A549 (cell line): ENCODE data around the gene ADD1. TPM values are rescaled to one million over a fixed set of nuclear protein-coding genes. Genes with fewer than 3 reads are reported as not detected.
A peak's percentile ranks its signal among the peaks of the same experiment; 100 is the strongest.

Experiments
- ATAC-seq, 2 experiments: fragments of 200-7000 bp in 1 of 2; fragments of >200 bp in 1 of 2; cut with Nextera tagmentation in 1 of 2; cut with Tn5 transposase in 1 of 2; 3 replicates each; pipeline versions ENCODE4 v1.8.0 to v1.9.1; 2018 to 2020; ENCODE audit warnings: mild to moderate bottlenecking in 1 of 2, moderate library complexity in 1 of 2
- CTCF ChIA-PET: fragments of 300-600 bp; sonication (Branson Sonifier 250); formaldehyde crosslinking; extraction: SDS; loops from one replicate; lab custom pipeline; 2021; ENCODE audit warnings: antibody characterized with exemption, inconsistent platforms; lab: Yijun Ruan, JAX
- POLR2A ChIA-PET: fragments of 350-600 bp; formaldehyde crosslinking; extraction: SDS; loops from one replicate; lab custom pipeline; 2021; ENCODE audit warnings: antibody characterized with exemption, inconsistent platforms; lab: Yijun Ruan, JAX
- DNase-seq, 2 experiments: peaks; one replicate each; pipeline versions ENCODE4 v3.0.0 to v3.0.0-alpha.2; 2011 to 2016; ENCODE audit warnings: low read depth in 1 of 2, low spot score in 1 of 2
- FAIRE-seq: peaks from 2 replicates; lab custom pipeline; 2011; peaks lifted over from hg19 to GRCh38; lab: Jason Lieb, UNC
- H3K27ac ChIP-seq, 2 experiments: fragments of >200 bp; sonication (Bioruptor Twin); formaldehyde crosslinking; 3 replicates each; pipeline ENCODE4 v1.5.1; 2016 to 2017
- H3K4me1 ChIP-seq: fragments of >200 bp; sonication (Bioruptor Twin); formaldehyde crosslinking; 3 replicates; pipeline ENCODE4 v1.6.1; 2016
- H3K4me2 ChIP-seq: fragments of >200 bp; sonication (Bioruptor Twin); formaldehyde crosslinking; 3 replicates; pipeline ENCODE4 v1.6.1; 2016
- H3K4me3 ChIP-seq: fragments of >200 bp; sonication (Bioruptor Twin); formaldehyde crosslinking; 3 replicates; pipeline ENCODE4 v1.5.1; 2016
- H3K9me3 ChIP-seq: fragments of >200 bp; sonication (Bioruptor Twin); formaldehyde crosslinking; 3 replicates; pipeline ENCODE4 v1.6.1; 2016
- BHLHE40 ChIP-seq: IDR thresholded peaks from 2 replicates; pipeline ENCODE4 v1.6.1; 2012; ENCODE audit warnings: low read depth, low read length, inconsistent platforms
- CBX2 ChIP-seq: fragments of 200-600 bp; sonication (generic); IDR thresholded peaks from 2 replicates; pipeline ENCODE4 v1.6.1; 2016; ENCODE audit warnings: low read depth, mild to moderate bottlenecking, borderline replicate concordance
- CBX8 ChIP-seq: fragments of 200-600 bp; sonication (generic); IDR thresholded peaks from 2 replicates; pipeline ENCODE4 v1.6.1; 2016
- CHD2 ChIP-seq: fragments of 150-350 bp; IDR thresholded peaks from 2 replicates; pipeline ENCODE4 v1.6.1; 2014; ENCODE audit warnings: low read length; ENCODE audit not compliant: partially characterized antibody
- CHD4 ChIP-seq: fragments of 200-600 bp; sonication (generic); IDR thresholded peaks from 2 replicates; pipeline ENCODE4 v1.6.1; 2016; ENCODE audit warnings: antibody characterized with exemption, mild to moderate bottlenecking, borderline replicate concordance
- EHF ChIP-seq: fragments of 250-450 bp; sonication (Bioruptor Pico); IDR thresholded peaks from 2 replicates; pipeline ENCODE4 v1.5.0; 2020; ENCODE audit warnings: mild to moderate bottlenecking
- EHMT2 ChIP-seq: fragments of 200-600 bp; sonication (generic); IDR thresholded peaks from 2 replicates; pipeline ENCODE4 v1.6.1; 2016; ENCODE audit warnings: antibody characterized with exemption, low read depth, mild to moderate bottlenecking, moderate library complexity
- FOSB ChIP-seq: fragments of 250-450 bp; sonication (Bioruptor Pico); IDR thresholded peaks from 2 replicates; pipeline ENCODE4 v1.5.0; 2020; ENCODE audit warnings: mild to moderate bottlenecking, moderate library complexity
- HEYL ChIP-seq: fragments of 250-450 bp; sonication (Bioruptor Pico); IDR thresholded peaks from 2 replicates; pipeline ENCODE4 v1.8.0; 2021; ENCODE audit warnings: mild to moderate bottlenecking, moderate library complexity
- HMGXB4 ChIP-seq: fragments of 250-450 bp; sonication (Bioruptor Pico); IDR thresholded peaks from 2 replicates; pipeline ENCODE4 v1.5.0; 2021; ENCODE audit warnings: mild to moderate bottlenecking, moderate library complexity, borderline replicate concordance
- HOXA7 ChIP-seq: fragments of 250-450 bp; sonication (Bioruptor Pico); IDR thresholded peaks from 2 replicates; pipeline ENCODE4 v1.5.0; 2020; ENCODE audit warnings: mild to moderate bottlenecking, moderate library complexity
- HOXB5 ChIP-seq: fragments of 250-450 bp; sonication (Bioruptor Pico); IDR thresholded peaks from 2 replicates; pipeline ENCODE4 v1.5.0; 2020; ENCODE audit warnings: mild to moderate bottlenecking, moderate library complexity
- JUNB ChIP-seq: fragments of >200 bp; sonication (Bioruptor Twin); formaldehyde crosslinking; IDR thresholded peaks from 2 replicates; pipeline ENCODE4 v1.6.1; 2016
- KDM1A ChIP-seq: fragments of 200-600 bp; sonication (generic); IDR thresholded peaks from 2 replicates; pipeline ENCODE4 v1.6.1; 2016; ENCODE audit warnings: low read depth, mild to moderate bottlenecking
- MAZ ChIP-seq: fragments of 150-350 bp; IDR thresholded peaks from 2 replicates; pipeline ENCODE4 v1.6.1; 2014; ENCODE audit warnings: antibody characterized with exemption, low read depth, low read length, borderline replicate concordance
- MYC ChIP-seq: IDR thresholded peaks from 2 replicates; pipeline ENCODE4 v1.6.1; 2012; ENCODE audit warnings: mild to moderate bottlenecking, inconsistent platforms, low read length, improper control_type of control experiment, borderline replicate concordance
- NPAS2 ChIP-seq: fragments of 250-450 bp; sonication (Bioruptor Pico); IDR thresholded peaks from 2 replicates; pipeline ENCODE4 v1.8.0; 2022; ENCODE audit warnings: mild to moderate bottlenecking, moderate library complexity, borderline replicate concordance
- PBX3 ChIP-seq: IDR thresholded peaks from 2 replicates; pipeline ENCODE4 v1.6.1; 2012
- POLR2A ChIP-seq: IDR thresholded peaks from 2 replicates; pipeline ENCODE4 v1.6.1; 2012; ENCODE audit warnings: mild to moderate bottlenecking, low read length
- RARB ChIP-seq: fragments of 250-450 bp; sonication (Bioruptor Pico); IDR thresholded peaks from 2 replicates; pipeline ENCODE4 v1.8.0; 2021; ENCODE audit warnings: mild to moderate bottlenecking, moderate library complexity
- RFX5 ChIP-seq: fragments of 450-650 bp; IDR thresholded peaks from 2 replicates; pipeline ENCODE4 v1.7.1; 2014; ENCODE audit warnings: antibody characterized with exemption, mild to moderate bottlenecking, moderate library complexity
- RNF2 ChIP-seq: fragments of 200-600 bp; sonication (generic); IDR thresholded peaks from 2 replicates; pipeline ENCODE4 v1.6.1; 2016; ENCODE audit warnings: low read depth, mild to moderate bottlenecking, antibody characterized with exemption, moderate library complexity, borderline replicate concordance
- SREBF2 ChIP-seq: fragments of 450-650 bp; IDR thresholded peaks from 2 replicates; pipeline ENCODE4 v1.6.1; 2014; ENCODE audit warnings: mild to moderate bottlenecking, moderate library complexity
- TP53 ChIP-seq: fragments of 250-450 bp; sonication (Bioruptor Pico); IDR thresholded peaks from 2 replicates; pipeline ENCODE4 v1.5.0; 2021; ENCODE audit warnings: mild to moderate bottlenecking, moderate library complexity
- ZFP36 ChIP-seq: fragments of 450-650 bp; IDR thresholded peaks from 2 replicates; pipeline ENCODE4 v1.6.1; 2014; ENCODE audit warnings: borderline replicate concordance; ENCODE audit not compliant: partially characterized antibody
- WGBS: methylation state at CpG from one replicate; pipeline ENCODE4 v1.1.6; 2017; ENCODE audit errors: missing lambda C conversion rate; 5-methylcytosine and 5-hydroxymethylcytosine counted together
- polyA plus RNA-seq, 4 experiments: library from polyadenylated mRNA; depleted of rRNA in 3 of 4; stranded (reverse); fragments of >200 nt; fragmentation: RNase III in 1 of 4; extraction: RNeasy Plus Mini Kit Qiagen cat#74134 plus additional on column Dnase treatment in 1 of 4; gene quantifications; 2 replicates in 3 of 4; 3 replicates in 1 of 4; pipeline ENCODE4 v1.2.3, GENCODE V29; 2011 to 2017
- TF ChIP-seq, protein P1 (sequence below): fragments of >200 bp; sonication (Bioruptor Twin); formaldehyde crosslinking; IDR thresholded peaks from 3 replicates; pipeline ENCODE4 v1.6.1; 2016

ADD1 gene
- polyA plus RNA-seq, 2 of the 4 experiments (the other 2 are of a cell fraction): 59.7 to 60.3 TPM

DNA sequence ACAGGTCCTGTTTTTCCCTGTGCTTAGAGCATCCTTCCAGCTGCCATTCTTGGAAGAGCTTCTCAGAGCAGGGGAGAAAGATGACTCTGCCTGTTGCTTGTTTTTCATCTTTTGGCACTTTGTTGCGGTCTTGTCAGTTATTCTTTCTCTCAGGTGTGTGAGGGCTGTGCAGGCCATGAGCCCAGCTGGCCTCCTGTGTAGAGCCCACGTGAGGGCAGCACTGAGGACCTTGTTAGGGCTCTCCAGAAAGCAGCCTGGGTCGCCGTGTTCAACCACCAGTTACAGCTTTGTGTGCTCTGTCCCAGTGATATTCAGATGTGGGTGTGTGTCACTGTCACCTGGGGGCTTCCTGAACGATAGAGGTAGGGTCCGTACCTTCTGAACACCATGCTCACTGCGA is 66.8 kb downstream of the ADD1 start:
- TF ChIP-seq RFX5 (no peak), POLR2A (no peak), HMGXB4 (CRISPR knock-in tag) (no peak)
- ATAC-seq (peak in 1 of 2 experiments; percentile 53; a peak in 2 of 6 replicates), DNase-seq (no peak), FAIRE-seq (no peak)
- H3K4me3 ChIP-seq: no peak overlapping the region
- CTCF ChIA-PET: interaction anchor here (2.2 kb wide), 1 partner anchor 146 kb away, joined by 8 read pairs; no protein-coding TSS in a partner anchor
- no peaks in the 10 kb centered on the region for H3K9me3 ChIP-seq
- no peaks in the 10 kb centered on the region for H3K4me1 ChIP-seq
- whole genome bisulfite sequencing: 100% methylated on average over 3 of the region's 7 CpGs
- no peak overlapping the region for H3K4me2 ChIP-seq
- POLR2A ChIA-PET: interaction anchor here (0.6 kb wide), 1 partner anchor 906 kb away, joined by 3 read pairs; no protein-coding TSS in a partner anchor
- no peak overlapping the region for H3K27ac ChIP-seq

DNA sequence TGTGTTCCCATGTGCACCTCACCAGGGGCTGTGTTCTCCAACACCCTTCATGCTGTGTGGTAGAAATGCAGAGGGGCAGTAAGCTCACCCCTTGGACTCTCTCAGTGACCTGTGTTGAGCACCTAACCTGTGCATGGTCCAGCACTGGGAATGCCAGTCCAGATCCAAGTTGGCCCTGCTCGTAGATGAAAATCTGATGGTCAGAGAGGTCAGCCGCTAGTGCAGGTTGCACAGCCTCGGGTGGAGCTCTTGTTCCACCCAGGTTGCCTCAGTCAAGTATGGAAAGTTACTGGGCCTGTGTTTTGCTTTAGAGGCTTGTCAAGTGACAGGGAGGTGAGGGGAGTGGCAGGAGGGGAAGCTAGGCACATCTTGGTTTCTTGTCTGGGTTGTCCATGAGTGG is 68.2 kb downstream of the ADD1 start:
- FAIRE-seq: no peak
- ChIA-PET POLR2A (no interaction called here), CTCF (interaction anchor here (1.0 to 2.2 kb wide), 2 partner anchors 11 to 148 kb away, joined by 3 to 8 read pairs; no protein-coding TSS in a partner anchor)
- Histone ChIP-seq H3K9me3 (no peaks in the 10 kb centered on the region), H3K4me1 (no peaks in the 10 kb centered on the region), H3K4me3 (no peak overlapping the region), H3K27ac (no peak overlapping the region), H3K4me2 (no peak overlapping the region)
- no peak for TF ChIP-seq CBX2
- no peak for TF ChIP-seq EHMT2
- no peak for TF ChIP-seq CHD2
- no peak for TF ChIP-seq HEYL (CRISPR knock-in tag)
- 75% methylated on average over 3 of the region's 3 CpGs for WGBS
- no peak for DNase-seq
- ATAC-seq: no peak

GRCh38 chr4:2913168-2913567 is 69.5 kb downstream of the ADD1 start:
- Histone ChIP-seq H3K4me2 (no peak overlapping the region), H3K27ac (no peak overlapping the region), H3K4me1 (no peaks in the 10 kb centered on the region), H3K4me3 (no peak overlapping the region), H3K9me3 (no peaks in the 10 kb centered on the region)
- ChIA-PET POLR2A (no interaction called here), CTCF (interaction anchor here (0.7 to 2.3 kb wide), 2 partner anchors 35 to 149 kb away, joined by 3 to 7 read pairs; no protein-coding TSS in a partner anchor)
- 80% methylated on average over 5 of the region's 6 CpGs for WGBS
- no peak for DNase-seq
- FAIRE-seq: no peak
- ATAC-seq: no peak
- no peak for TF ChIP-seq HOXA7 (CRISPR knock-in tag)
- no peak for TF ChIP-seq BHLHE40
- no peak for TF ChIP-seq HOXB5
- no peak for TF ChIP-seq EHF
- no peak for TF ChIP-seq KDM1A
- TF ChIP-seq POLR2A: no peak
- no peak for TF ChIP-seq TP53 (CRISPR knock-in tag)

DNA sequence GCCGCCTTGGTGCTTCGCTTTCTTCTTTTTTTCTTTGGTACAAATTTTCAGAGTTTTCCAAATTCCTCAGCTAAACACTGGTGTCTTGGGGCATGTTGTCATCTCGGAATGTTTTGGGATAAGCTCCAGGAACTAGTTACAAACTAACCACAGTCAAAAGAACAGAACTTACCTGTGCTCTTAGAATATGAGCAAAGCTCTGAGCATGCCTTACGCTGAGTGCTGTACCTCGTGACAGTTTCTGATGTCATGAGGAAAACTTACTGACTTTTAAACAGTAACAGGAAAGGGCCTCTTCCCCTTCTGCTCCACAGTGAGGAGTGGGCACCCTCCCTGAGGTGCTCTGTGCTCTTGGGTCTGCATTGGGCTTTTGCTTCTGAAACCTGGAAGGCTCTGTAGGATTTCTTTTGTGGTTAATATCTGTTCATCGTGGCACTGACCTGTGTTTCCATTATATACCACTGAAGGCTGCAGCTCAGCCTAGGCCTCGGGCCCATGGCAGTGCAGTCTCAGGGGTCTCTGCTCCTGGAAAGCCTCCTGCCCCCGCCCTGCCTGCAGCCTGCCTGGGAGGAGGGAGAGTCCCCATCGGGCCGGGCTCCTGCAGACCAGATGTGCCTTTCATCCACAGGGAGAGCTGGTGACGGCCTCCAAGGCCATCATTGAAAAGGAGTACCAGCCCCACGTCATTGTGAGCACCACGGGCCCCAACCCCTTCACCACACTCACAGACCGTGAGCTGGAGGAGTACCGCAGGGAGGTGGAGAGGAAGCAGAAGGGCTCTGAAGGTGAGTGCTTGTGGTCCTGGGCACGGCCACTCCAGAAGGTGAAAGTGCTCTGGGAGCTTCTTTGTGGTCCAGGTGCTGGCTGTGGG is 70.8 kb downstream of the ADD1 start:
- Histone ChIP-seq H3K4me3 (no peak overlapping the region), H3K27ac (no peak overlapping the region), H3K9me3 (no peaks in the 10 kb centered on the region), H3K4me1 (no peaks in the 10 kb centered on the region), H3K4me2 (no peak overlapping the region)
- no peak for DNase-seq
- no peak for ATAC-seq
- CTCF ChIA-PET: interaction anchor here (0.8 to 2.3 kb wide), 2 partner anchors 150 to 194 kb away, joined by 3 to 7 read pairs; no protein-coding TSS in a partner anchor
- FAIRE-seq: no peak
- POLR2A ChIA-PET: no interaction called here
- WGBS: 93% methylated on average over 10 of the region's 16 CpGs
- TF ChIP-seq CBX8 (no peak), CBX2 (no peak), ZFP36 (no peak), FOSB (CRISPR knock-in tag) (no peak), RARB (no peak), CHD4 (no peak), POLR2A (no peak), NPAS2 (CRISPR knock-in tag) (no peak), RNF2 (no peak), JUNB (no peak), MYC (no peak), HOXA7 (CRISPR knock-in tag) (no peak), CHD2 (no peak), PBX3 (no peak), SREBF2 (no peak), MAZ (no peak), HOXB5 (no peak), TP53 (CRISPR knock-in tag) (no peak)
- TF ChIP-seq, protein P1, sequence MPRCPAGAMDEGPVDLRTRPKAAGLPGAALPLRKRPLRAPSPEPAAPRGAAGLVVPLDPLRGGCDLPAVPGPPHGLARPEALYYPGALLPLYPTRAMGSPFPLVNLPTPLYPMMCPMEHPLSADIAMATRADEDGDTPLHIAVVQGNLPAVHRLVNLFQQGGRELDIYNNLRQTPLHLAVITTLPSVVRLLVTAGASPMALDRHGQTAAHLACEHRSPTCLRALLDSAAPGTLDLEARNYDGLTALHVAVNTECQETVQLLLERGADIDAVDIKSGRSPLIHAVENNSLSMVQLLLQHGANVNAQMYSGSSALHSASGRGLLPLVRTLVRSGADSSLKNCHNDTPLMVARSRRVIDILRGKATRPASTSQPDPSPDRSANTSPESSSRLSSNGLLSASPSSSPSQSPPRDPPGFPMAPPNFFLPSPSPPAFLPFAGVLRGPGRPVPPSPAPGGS: no peak
